ENCODE measurements around the gene HFE.
A peak's percentile ranks its signal among the peaks of the same experiment; 100 is the strongest.
"Not testable (repeated sequence)": the region's sequence is repeated elsewhere in the genome, so short reads cannot be mapped to it uniquely, and the experiment has no call there.

The HFE gene

DNA sequence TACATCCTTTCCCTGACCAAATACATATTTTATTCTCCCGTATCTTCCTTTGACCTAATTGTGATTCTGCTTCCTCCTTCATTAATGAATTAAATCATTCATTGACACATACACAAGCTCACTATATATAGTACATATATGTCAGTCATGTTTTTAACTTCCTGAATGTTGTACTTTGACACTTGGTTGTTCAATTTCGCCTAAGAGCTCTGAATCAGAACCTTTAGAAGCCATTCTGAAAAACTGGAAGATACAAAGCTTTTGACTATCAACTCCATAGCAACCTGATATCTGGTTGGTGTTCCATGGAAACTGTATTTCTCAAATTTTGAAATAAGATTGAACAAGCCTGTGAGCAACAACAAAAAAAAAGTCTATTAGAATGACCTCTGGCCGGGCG is 27.3 kb upstream of the HFE start:
- DNase-seq (ENCODE audit: low spot score), result no peak

DNA sequence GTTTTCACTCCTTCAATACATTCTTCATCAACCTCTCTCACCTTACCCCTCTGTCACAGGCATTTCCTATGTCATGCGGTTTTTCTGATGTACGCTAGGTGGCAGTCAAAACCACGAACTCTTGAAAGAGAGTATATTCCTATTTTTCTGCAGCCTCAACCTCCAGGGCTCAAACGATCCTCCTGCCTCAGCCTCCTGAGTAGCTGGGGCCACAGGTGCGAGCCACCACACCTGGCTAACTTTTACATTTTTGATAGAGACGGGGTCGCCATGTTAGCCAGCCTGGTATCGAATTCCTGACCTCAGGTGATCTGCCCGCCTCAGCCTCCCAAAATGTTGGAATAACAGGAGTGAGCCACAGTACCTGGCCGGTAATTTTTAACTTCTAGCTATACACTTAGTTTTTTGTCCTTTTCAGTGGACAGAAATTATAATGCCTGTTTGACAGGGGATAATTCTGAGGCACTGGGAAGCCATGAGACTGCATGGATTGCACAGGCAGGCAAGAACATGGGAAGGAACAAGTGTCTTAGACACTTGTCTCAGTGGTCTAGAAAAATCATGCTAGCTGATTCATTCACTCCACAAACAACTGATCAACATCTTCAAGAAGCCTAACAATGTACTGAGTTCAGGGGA is 22.5 kb upstream of the HFE start:
- no peak for DNase-seq (ENCODE audit: low spot score)

DNA sequence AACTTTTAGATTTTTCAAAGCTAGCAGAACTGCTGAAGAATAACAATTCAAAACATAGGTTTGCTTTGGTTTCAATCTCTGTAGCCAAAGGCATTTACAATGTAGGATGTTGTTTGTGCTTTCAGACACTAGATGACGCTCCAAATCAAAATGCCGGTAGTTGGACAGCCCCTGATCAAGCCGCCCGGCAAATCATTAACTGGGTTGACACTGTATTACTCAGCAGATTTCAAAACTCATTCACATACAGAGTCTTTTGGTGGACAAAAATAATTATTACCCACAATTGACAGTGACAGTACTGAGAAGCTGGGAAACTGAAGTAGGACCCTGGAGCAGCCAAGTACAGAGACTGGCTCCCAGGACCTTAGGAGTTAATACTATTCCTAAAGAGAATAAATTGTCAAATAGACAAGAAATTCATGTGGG is 21.3 kb upstream of the HFE start:
- DNase-seq (ENCODE audit: low spot score), result no peak

DNA sequence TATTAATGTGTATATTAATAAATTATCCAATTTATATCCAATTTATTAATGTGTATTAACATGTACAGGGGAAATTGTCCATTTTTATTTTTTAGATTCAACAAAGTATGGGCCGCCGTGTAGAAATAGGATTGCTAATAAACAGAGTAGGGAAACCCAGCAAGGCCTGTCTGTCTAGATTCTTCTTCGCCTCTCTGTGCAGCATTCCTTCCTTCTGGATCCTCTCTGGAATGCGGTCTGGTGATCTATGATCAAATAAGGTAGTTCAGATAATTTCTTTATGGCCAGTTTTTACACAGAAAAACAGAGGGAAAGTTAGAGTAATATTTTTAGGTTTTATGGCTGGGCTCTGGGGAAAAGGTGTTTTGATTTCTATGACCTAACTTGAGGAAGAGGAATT is 19.9 kb upstream of the HFE start:
- DNase-seq (ENCODE audit: low spot score), result no peak

DNA sequence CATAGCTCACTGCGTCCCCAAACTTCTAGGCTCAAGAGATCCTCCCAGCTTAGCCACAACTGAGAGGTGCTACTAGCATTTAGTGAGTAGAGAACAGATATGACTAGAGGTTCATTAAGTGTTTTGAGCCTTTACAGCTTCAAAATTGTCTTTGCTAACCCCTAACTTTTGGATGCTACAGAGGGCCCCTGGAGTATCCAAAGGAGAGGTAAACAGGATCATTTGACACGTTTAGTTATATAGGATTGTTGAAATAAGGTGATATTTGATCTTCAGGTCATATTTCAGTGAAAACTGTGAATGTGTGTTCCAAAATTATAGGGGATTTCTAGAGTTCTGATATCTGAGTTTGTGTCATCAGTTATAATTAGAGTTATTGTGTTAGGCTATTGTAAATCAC is 19.2 kb upstream of the HFE start:
- no peak for DNase-seq (ENCODE audit: low spot score)

DNA sequence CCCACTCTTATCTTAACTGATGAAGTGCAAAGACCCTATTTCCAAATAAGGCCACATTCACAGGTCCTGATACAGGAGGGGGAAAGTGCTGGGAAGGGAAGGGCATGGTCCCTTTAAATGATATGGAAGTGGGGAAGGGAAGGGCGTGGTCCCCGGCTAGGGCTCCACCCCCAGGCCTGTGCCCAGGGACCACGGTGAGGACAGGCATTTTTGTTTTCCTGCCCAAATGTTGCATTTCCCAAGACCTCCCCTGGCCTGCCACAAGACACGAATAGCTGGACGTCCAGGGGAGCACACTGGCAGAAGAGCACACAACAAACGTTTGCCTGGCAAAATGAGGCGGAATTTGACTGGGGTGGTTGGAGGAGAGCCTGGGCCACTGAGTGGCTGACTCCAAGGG is 16.1 kb upstream of the HFE start:
- no peak for DNase-seq (ENCODE audit: low spot score)

DNA sequence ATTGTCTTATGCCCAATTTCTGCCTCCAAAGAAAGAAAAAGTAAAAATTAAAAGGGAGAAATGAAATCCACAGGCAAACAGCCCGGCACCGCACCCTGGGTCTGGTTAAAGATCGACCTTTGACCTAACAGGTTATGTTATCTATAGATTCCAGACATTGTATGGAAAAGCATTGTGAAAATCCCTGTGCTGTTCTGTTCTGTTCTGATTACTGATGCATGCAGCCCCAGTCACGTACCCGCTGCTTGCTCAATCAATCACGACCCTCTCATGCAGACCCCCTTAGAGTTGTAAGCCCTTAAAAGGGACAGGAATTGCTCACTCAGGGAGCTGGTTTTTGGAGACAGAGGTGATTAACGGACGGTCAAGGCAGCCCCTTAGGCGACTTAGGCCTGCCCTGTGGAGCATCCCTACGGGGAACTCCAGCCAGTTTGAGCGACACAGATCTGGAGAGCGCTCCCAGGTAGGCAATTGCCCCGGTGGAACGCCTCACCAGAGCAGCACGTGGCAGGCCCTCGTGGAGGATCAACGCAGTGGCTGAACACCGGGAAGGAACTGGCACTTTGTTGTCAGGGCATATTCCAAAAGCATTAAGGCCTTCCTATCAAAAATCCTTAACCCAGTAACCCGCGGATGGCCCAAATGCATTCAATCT is 12.0 kb upstream of the HFE start:
- DNase-seq (ENCODE audit: low spot score), result no peak

DNA sequence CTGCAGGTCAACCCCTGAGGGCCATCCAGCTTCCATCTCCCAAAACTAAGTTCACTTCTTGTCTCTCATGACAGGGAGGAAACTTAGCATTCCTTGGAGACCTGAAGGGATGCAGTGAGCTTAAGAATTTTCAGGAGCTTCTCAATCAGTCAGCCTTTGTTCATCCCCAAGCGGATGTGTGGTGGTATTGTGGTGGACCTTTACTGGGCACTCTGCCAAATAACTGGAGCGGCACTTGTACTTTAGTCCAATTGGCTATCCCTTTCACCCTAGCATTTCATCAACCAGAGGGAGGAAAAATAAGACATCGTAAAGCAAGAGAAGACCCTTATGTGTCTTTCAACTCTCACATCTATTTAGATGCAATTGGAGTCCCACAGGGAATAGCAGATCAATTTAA is 9.2 kb upstream of the HFE start:
- not testable (repeated sequence) for DNase-seq (ENCODE audit: low spot score)

DNA sequence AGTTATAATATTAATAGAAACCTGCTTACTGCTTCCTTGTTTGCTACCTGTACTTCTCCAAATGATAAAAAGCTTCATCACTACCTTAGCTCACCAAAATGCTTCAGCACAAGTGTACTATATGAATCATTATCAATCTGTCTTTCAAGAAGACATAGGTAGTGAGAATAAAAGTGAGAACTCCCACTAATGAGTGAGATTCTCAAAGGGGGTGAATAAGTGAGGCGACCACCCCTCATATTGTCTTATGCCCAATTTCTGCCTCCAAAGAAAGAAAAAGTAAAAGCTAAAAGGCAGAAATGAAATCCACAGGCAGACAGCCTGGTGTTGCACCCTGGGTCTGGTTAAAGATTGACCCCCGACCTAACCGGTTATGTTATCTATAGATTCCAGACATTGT is 6.1 kb upstream of the HFE start:
- not testable (repeated sequence) for DNase-seq (ENCODE audit: low spot score)

DNA sequence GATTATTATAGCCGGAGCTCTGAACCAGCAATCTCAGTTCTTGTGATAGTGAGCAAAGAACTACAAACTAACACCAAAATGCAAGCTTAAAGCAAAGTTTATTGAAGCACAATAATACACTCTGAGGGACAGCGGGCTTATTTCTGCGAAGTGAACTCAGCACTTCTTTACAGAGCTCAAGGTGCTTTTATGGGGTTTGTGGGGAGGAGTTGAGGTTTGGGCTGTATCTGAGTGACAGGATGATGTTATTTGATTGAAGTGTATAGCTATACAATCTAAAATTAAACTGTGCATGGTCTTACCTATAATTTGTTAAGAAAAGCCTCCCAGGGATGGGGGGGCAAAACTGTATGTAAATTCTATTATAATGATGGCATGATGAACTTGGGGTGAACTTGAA is 1.0 kb upstream of the HFE start:
- no peak for DNase-seq (ENCODE audit: low spot score)

DNA sequence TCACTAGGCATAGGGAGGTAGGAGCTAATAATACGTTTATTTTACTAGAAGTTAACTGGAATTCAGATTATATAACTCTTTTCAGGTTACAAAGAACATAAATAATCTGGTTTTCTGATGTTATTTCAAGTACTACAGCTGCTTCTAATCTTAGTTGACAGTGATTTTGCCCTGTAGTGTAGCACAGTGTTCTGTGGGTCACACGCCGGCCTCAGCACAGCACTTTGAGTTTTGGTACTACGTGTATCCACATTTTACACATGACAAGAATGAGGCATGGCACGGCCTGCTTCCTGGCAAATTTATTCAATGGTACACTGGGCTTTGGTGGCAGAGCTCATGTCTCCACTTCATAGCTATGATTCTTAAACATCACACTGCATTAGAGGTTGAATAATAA is 1.1 kb downstream of the HFE start:
- no peak for DNase-seq (ENCODE audit: low spot score)

DNA sequence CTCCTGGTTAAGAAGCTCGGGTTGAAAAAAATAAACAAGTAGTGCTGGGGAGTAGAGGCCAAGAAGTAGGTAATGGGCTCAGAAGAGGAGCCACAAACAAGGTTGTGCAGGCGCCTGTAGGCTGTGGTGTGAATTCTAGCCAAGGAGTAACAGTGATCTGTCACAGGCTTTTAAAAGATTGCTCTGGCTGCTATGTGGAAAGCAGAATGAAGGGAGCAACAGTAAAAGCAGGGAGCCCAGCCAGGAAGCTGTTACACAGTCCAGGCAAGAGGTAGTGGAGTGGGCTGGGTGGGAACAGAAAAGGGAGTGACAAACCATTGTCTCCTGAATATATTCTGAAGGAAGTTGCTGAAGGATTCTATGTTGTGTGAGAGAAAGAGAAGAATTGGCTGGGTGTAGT is 2.0 kb downstream of the HFE start:
- DNase-seq (ENCODE audit: low spot score), result no peak

DNA sequence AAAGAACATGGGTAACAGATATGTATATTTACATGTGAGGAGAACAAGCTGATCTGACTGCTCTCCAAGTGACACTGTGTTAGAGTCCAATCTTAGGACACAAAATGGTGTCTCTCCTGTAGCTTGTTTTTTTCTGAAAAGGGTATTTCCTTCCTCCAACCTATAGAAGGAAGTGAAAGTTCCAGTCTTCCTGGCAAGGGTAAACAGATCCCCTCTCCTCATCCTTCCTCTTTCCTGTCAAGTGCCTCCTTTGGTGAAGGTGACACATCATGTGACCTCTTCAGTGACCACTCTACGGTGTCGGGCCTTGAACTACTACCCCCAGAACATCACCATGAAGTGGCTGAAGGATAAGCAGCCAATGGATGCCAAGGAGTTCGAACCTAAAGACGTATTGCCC is 5.2 kb downstream of the HFE start:
- DNase-seq (ENCODE audit: low spot score), result no peak

DNA sequence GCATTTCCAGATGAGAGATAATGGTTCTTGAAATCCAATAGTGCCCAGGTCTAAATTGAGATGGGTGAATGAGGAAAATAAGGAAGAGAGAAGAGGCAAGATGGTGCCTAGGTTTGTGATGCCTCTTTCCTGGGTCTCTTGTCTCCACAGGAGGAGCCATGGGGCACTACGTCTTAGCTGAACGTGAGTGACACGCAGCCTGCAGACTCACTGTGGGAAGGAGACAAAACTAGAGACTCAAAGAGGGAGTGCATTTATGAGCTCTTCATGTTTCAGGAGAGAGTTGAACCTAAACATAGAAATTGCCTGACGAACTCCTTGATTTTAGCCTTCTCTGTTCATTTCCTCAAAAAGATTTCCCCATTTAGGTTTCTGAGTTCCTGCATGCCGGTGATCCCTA is 6.8 kb downstream of the HFE start:
- DNase-seq (ENCODE audit: low spot score), result no peak

DNA sequence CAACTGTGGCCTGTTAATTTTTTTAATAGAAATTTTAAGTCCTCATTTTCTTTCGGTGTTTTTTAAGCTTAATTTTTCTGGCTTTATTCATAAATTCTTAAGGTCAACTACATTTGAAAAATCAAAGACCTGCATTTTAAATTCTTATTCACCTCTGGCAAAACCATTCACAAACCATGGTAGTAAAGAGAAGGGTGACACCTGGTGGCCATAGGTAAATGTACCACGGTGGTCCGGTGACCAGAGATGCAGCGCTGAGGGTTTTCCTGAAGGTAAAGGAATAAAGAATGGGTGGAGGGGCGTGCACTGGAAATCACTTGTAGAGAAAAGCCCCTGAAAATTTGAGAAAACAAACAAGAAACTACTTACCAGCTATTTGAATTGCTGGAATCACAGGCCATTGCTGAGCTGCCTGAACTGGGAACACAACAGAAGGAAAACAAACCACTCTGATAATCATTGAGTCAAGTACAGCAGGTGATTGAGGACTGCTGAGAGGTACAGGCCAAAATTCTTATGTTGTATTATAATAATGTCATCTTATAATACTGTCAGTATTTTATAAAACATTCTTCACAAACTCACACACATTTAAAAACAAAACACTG is 10.1 kb downstream of the HFE start:
- DNase-seq (ENCODE audit: low spot score), result peak; percentile 62

DNA sequence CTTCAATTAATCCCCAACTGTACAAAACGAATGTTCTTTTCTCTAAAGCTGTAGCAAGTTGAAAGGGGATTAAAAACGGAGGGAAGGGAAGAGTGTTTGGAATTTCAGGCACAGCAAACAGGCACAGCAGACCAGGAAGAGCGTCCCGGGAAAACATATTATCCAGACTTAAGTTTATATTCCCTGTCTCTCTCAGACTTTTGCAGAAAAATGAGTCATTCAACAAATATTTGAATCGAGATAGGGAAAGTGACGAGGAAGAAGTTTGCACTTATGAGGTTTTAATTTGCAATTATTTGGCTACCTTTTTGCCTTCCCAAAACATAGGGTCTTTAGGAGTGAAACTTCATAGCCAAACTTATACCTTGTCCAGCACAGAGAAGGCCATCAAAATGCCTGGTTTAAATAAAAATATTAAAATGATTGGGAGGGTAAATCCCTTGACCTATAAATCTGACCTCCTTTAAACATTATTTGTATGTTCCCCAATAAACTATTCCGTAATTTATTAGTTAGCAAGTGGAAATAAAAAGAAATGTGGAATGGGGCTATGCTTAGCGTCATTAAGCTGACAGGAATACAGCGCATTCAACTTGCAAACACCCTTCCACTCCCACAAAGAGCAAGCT is 16.0 kb downstream of the HFE start:
- DNase-seq (ENCODE audit: low spot score), result no peak

DNA sequence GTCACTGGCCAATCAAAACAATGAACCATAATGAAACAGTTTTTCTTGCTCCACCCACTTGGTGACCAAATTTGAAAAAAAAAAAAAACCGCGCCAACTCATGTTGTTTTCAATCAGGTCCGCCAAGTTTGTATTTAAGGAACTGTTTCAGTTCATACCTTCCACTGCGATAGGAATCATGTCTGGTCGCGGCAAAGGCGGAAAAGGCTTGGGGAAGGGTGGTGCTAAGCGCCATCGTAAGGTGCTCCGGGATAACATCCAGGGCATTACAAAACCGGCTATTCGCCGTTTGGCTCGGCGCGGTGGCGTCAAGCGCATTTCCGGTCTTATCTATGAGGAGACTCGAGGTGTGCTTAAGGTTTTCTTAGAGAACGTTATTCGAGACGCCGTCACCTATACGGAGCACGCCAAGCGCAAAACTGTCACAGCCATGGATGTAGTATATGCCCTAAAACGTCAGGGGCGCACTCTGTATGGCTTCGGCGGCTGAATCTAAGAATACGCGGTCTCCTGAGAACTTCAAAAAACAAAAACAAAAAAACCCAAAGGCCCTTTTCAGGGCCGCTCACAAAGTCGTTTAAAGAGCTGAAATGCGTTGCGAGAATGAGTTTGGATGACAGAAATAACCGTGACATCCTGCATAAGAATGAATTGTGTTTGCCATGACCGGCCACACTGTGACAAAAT is 16.7 kb downstream of the HFE start:
- DNase-seq (ENCODE audit: low spot score), result peak; percentile 86

DNA sequence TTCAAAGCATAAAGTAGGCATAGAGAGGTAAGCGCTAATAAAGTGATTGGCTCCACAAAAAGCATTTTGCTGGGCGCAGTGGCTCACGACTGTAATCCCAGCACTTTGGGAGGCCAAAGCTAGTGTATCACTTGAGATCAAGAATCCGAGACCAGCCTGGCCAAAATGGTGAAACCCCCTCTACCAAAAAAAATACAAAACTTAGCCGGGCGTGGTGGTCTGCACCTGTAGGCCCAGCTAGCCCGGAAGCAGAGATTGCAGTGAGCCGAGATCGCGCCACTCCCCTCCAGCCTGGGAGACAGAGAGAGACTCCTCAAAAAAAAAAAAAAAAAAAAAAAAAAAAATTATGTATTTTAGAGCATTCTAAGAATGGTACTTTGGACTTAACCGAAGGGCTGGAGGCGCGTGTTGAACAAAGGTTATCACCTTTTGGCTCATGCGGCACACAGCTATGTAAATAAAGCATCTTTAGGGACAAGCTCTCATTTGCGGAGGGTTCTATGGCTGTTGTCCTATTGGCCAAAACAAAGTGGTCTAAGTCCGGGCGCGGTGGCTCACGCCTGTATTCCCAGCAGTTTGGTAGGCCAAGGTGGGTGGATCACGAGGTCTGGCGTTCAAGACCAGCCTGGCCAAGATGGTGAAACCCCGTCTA is 17.4 kb downstream of the HFE start:
- peak; percentile 50 for DNase-seq (ENCODE audit: low spot score)

DNA sequence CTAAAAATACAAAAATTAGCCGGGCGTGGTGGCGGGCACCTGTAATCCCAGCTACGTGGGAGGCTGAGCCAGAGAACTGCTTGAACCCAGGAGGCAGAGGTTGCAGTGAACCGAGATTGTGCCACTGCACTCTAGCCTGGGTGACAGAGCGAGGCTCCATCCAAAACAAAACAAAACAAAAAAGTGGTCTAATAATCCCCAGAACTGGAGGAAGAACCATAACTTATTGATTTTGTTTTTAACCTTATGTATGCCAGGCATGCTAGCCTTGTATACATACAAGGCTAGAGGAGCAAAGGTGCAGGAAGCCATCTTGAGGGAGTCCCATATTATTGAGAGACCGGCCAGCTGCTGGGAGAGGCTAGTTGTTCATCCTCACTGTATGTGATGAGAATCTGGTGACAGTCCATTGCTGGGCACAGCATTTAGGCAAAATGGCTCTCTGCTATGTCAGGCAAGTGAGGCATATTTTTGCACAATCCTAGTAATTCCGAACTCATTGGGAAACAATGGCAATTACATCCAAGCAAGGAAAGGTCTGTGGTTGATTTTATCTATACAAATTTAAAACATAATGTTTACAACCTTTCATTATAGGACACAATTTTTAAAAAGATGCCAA is 18.0 kb downstream of the HFE start:
- DNase-seq (ENCODE audit: low spot score), result no peak

DNA sequence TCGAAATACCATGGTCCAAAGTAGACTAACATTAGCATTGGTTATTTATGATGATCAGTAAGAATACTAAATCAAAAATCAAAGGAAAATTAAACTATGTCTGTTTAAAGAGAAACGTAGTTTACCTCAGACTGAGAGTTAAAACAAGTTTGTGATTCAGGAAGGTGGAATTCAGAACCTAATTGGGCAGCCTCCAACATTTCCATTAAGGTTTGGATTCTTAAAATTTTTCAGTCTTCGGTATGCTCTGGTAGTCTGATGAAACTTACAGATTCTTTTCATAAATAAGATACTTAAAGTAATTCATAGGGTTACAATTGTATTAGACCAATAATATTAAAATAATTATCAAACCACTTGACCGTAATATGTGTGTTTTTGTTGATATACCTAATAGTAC is 18.6 kb downstream of the HFE start:
- DNase-seq (ENCODE audit: low spot score), result no peak

DNA sequence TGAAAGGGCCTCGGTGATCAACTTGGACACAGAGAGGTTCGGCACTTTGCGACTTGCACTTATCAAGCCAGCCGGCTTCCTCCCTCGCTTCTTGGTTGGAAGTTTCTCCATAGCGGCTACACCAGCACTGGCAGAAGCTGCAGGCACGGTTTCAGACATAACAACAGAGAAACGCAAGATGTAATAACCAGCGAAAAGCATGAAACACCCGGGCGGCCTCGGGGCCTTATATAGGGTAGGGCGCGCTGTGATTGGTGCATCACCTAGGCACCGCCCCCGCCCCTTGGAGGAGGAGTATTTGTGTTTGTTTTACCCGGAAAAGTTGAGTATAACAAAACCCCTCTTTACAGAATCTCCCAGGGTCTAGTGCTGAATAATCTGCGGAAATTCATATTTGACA is 20.7 kb downstream of the HFE start:
- DNase-seq (ENCODE audit: low spot score), result no peak

DNA sequence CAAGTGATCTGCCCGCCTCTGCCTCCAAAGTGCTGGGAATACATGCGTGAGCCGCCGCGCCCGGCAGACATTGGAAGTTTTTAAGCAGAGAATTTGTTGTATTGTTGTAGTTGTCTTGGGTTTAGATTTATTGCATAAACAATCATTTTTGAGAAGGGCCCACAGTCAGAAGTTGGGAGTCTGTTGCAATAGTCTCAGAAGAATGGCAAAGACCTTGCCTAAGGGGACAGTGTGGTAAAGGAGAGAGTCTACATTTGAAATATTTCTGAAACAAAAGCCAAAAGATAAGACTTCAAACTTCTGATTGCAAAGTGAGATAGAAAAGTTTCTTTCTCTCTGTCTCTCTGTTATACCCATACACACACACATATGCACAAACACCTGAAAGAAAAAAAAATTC is 22.5 kb downstream of the HFE start:
- no peak for DNase-seq (ENCODE audit: low spot score)
